HG03442 (cell line): Measurements from ENCODE around the gene USP36.
A peak's percentile ranks its signal among the peaks of the same experiment; 100 is the strongest.
"Not testable (repeated sequence)": the region's sequence is repeated elsewhere in the genome, so short reads cannot be mapped to it uniquely, and the experiment has no call there.

Experiments used
- ATAC-seq: cut with Tn5 transposase; IDR thresholded peaks from one replicate; pipeline ENCODE4 v1.9.1; 2021; ENCODE audit warnings: mild to moderate bottlenecking, moderate library complexity; ENCODE audit not compliant: unreplicated experiment

The USP36 gene

DNA sequence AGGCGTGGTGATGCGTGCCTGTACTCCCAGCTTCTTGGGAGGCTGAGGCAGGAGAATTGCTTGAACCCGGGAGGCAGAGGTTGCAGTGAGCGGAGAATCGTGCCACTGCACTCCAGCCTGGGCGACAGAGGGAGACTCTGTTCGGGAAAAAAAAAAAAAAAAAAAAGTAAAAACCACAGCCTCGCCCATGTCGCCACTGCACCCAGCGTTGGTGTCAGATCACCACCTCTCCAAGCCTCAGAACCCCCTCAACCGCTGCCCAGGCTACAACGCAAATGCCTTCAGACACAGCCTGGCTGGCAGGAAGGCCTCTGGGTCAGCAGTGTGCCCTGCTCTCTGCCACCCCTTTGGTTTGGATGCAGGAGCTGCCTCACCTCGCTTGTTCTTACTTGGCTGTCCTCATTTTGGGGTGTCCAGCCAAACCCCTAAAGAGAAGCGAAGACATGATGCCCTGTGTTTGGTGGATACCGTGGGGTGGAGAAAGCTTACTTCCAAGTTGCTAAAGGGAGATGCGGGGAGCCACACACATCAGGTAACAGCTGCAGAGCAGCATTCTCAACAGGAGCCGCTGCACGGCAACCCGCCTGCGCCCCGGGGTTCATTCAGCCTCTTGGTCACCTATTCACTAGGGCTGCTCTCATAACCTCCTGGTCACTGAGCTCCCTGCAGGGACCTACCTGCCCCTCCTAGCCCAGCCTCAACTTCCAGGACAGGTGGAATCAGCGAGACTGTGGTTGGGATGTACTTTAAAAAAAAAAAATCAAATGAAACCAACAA lies 45.6 kb downstream of the USP36 start:
- ATAC-seq: no peak

DNA sequence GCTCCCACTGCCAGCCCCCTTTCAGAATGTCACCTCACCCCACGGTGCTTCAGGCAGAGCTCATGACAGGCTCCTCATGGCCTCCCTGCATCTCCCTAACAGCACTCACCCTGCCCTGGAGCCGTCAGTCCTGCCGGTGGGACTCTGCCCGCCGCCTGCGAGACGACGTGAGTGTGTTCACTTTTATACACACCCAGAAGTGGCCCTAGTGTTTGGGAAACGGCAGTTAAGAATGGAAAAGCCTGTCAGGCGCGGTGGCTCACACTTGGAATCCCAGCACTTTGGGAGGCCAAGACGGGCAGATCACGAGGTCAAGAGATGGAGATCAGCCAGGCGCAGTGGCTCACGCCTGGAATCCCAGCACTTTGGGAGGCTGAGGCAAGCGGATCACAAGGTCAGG lies 46.2 kb downstream of the USP36 start:
- no peak for ATAC-seq

DNA sequence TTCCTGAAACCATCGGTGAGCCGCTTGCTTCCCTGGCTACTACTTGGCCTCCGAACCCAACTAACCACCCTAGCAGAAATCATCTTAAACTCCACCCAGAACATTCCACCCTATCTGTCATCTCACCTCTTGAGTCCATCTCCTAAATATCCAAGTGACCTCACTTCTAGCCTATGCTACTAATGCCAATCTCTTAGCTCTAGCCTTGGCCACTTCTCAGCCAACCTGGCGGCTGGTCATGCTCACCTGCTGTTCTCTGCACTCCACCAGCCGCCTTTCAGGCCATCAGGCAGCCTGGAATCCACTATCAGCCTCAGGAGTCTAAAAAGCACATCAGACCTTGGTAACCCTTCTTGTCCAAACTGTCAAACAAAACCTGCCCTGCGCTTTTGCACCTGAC lies 46.6 kb downstream of the USP36 start:
- ATAC-seq: no peak

DNA sequence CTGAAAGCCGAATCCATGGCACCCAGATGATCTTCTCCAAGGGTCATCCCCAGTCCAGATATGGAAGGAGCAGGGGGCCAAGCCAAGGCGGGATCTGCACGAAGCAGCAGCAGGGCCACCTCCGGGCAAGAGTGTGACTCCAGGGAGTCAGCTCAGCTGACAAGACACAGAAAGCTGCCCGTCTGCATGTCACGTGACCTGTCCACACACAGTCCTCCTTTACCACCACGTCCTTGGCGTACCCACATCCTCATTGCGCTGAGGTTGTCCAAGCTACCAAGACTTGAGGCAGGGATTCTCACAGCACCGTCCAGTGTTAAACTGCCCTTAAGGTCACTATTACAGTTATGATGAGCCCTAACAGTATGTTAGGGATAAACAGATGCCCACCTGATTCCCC lies 47.2 kb downstream of the USP36 start:
- ATAC-seq: no peak

DNA sequence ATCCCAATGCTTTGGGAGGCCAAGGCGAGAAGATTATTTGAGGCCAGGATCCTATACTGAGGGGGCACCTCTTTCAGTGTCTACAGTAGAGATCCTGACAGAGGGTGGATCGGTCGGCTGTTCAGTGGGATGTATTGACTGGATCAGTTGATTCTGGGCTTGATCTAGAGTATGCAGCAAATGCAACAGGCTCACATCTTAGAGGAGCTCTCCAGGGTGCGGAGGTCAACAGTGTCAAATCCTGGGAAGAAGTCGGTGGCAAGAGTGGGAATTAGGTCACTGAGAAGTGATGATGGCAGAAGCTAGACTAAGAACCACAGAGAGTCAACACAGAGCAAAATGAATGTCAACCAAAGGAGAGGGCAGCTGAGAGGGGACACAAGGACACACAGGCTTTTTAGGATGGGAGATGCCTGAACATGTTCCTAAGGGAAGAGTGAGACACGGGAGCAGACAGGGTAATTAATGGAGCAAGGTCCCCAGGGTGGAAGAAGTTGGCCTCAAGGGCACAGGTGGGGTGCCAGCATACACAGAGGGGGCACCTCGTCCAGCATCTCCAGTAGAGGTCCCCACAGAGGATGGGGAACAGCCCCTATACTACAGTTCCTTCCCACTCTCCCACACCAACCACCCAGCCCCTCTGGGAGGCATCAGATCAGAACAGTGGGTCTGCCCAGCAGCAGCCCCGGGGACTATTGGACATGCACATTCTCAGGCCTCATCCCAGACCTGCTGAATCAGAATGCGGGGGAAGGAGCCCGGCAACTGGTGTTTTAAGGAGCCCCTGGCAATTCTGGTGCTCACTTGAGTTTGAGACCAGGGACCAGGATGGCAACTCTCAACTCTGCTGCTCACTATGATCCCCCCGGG lies 48.5 kb downstream of the USP36 start:
- ATAC-seq: no peak

DNA sequence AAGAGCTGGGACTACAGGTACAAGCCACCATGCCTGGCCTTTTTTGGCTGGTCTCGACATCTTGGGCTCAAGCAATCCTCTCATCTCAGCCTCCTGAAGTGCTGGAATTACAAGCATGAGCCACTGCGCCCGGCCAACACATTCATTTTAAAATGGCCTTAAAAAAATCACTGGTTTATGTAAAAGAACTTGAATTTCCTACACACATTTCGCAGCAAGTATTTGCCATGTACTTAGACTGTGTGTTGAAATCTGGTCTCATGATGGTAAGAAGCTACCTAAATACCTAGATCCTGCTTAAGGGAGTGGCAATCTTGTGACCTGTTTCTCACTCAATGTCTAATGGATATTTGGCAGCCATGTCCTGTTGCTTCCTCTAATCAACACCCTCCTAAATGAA lies 50.1 kb downstream of the USP36 start:
- no peak for ATAC-seq

DNA sequence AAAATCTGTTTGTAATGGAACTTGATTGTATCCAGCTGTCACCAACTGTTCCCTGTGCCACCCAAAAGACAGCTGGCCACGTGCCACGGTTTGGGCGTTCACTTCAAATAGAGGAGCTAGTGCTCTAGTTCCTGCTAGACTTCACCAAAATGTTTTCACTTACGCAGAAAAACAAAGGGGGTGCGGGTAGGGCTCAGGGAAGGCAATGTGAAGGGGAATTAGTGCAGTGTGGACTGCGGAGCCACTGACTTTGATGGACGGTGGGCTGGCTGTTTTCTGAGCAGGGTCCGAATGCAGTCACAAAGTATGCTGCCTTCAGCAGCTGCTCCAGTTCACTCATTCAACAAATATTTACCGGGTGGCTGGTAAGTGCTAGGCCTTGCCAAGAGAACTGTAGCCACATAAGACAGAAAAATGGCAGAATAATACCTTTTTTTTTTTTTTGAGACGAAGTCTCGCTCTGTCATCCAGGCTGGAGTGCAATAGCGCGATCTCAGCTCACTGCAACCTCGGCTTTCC lies 50.9 kb downstream of the USP36 start:
- ATAC-seq: no peak

DNA sequence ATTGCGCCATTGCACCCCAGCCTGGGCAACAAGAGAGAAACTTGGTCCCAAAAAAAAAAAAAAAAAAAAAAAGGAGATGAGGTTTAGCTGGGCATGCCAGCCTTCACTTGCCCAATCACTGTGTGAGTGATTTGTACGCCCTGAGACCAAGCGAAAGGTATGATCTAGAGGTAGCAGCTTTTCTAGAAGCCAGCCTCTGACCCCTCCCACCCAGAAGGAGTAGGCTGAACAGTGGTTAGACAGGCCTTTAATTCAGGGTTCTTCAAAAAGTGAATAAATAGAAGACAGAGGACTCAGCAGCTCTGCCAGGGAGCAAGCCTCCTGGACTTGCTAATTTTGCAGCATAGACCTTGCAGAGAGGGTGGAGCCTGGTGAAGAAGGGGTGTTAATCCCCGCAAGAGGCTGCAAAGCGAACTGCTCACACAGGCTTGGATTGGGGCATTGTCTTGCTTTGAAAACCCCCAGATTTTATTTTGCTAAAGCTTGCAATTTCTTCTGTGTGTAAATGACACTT lies 51.4 kb downstream of the USP36 start:
- ATAC-seq: no peak

DNA sequence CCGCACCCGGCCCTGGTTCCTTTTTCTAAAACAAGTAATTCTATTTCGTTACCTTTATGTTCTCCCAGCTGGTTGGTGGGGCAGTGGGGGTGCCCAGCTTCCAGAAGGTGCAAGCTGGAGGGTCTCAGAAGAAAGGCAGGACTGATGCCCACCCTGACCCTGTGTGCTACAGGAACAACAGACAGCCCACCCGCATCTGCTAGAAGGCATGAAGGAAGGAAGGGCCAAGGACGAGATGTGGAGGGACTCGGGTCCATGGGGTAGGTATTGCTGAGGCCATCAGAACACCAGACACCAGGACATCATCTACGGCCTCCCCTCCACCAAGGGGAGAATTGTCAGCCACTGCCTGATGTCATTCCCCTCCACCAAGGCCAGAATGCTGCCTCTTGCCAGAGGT lies 52.2 kb downstream of the USP36 start:
- no peak for ATAC-seq

DNA sequence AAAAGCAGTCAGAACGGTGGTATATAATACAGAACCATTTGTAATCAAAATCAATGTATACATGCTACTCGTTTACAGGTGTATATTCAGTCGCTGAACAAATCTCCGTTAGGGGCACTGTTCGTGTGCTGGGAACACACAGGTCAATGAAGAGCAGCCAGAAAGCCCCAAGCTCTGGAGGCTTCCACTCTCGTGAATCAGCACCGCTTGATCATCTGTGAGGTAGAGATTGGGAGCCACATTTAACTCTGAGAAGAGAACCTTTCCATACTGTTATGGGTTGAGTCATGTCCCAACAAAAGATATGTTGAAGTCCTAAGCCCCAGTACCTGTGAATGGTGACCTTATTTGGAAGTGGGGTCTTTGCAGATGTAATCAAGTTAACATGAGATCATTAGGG lies 53.2 kb downstream of the USP36 start:
- ATAC-seq: no peak

DNA sequence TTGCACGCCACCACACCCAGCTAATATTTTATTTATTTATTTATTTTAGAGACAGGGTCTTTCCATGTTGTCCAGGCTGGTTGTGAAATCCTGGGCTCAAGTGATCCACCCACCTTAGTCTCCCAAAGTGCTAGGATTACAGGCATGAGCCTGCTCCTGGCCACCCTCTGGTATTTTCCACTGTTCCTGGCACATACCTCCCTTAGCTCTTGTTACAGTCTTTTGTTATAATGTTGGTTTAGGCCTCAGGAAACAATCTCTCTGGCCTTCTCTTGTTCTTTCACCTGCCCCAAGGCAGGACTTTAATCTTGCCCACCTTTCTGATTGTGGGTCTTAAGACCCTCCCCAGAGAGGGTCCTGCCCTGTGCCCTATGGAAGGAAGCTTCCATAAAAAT lies 55.0 kb downstream of the USP36 start:
- no peak for ATAC-seq

DNA sequence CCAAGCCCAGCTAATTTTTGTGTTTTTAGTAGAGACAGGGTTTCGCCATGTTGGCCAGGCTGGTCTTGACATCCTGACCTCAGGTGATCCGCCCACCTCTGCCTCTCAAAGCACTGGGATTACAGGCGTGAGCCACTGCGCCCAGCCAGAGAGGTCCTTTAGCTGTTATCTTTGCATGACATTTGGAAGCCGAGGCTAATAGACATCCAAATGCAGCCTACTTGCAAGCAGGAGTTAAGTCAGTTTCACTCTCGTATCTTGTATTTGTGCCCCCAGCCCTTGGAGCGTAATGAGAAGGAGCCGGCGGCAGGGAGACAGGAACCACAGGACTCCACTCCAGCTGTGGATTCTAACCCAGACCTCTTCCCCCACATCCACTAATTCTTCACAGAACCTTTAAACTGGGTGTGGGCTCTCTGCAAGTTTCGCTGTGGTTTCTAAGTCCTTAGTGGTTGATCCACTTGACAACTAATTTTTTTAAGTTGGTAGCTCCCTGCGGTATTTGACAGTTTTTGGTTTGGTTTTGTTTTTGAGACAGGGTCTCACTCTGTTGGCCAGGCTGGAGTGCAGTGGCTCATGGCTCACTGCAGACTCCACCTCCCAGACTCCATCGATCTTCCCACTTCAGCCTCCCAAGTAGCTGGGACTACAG lies 55.5 kb downstream of the USP36 start:
- no peak for ATAC-seq

DNA sequence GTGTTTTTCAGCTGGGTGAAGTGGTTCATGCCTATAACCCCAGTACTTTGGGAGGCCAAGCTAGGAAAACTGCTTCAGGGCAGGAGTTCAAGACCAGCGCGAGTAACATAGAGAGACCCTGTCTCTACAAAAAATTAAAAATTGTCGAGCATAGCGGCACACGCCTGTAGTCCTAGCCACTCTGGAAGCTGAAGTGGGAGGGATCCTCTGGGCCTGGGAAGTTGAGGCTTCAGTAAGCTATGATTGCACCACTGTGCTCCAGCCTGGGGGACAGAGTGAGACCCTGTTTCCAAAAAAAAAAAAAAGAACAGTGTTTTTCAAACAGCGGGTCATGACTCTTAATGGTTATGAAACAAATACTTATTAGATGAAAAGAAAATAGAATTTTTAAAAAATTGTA lies 56.3 kb downstream of the USP36 start:
- no peak for ATAC-seq

DNA sequence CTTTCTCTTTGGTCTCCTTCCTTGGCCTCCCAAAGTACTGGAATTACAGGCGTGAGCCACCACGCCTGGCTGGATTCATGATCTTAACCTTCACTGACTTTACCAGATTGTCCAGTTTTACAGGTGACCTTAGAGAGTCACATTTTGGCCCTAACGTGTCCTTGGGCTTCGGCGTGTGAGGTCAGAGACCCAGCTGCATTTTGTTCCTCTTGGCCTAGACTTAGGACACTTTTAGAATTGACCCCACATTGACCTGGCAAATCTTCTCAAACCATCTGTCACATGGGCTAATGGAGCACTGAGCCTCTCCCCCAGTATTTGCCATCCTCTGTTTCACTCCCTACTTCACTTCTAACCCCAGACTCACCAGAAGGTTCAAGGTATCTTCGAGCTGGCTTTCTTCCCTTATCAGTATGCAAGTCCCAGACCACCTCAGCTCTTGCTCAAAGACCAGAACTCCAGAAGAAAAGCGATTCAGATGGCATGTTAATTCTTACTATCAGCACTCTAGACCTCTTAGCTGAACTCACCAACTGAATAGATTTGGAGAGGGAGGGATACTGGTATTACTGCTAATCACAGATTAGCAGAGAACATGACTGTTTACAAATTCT lies 56.8 kb downstream of the USP36 start:
- ATAC-seq: no peak

DNA sequence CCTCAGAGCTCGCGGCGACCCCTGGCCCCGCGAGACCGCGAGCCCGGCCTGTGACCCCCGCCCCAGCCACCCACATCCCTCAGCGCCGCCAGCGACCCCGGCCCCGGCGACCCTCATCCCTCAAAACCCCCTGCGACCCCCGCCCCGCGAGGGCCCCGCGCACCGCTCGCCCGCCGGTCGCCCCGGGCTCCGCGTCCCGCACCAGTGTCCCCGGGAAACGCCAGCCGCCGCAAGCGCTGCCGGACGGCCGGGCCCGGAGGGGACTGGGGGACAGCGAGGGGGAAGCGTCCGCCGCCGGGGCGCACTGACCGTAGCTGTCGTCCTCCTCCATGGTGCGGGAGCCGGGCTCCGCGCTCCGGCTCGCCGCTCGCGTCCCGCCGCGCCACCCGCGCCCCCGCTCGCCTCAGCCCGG lies 58.7 kb downstream of the USP36 start, which contains the start of gene CYTH1:
Gene CYTH1, minus strand, starts transcription at position 381 of the 412 bp plus-strand sequence. Its CDS starts 50 bp downstream, at position 331.
- ATAC-seq: peak; percentile 8

DNA sequence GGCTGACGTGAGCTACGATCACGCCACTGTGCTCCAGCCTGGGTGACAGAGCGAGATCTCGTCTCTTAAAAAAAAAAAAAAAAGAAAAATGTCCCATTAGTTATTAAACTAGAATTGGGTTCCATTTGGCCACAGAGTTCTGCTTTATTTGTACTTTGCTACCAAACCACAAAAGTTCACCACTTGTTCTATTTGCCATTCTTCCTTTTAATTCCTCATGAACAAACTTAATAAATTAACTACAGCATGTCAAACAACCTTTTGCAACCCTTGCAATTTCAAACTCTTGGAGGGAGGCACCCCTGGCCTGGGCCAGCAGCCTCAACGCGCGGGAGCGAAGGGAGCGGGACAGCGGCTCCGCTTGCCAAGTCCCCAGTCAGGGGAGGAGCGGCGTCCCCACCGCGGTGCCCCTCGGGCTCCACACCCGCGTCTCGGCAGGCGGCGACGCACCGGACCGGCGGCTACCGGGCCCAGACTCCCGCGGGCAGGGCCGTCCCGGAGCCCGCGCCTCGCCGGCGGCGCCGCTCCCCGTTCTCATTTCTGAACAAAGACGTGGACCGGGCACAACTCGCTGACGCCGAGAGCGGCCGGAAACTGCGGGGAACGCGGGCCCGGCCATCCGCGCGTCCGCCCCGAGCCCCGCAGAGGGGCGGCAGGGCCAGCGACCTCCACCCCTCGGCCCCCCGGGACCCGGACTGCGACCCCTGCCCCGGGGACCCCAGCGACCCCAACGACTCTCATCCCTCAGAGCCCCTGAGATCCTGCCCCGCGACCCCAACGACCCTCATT lies 59.3 kb downstream of the USP36 start:
- peak; percentile 13 for ATAC-seq

DNA sequence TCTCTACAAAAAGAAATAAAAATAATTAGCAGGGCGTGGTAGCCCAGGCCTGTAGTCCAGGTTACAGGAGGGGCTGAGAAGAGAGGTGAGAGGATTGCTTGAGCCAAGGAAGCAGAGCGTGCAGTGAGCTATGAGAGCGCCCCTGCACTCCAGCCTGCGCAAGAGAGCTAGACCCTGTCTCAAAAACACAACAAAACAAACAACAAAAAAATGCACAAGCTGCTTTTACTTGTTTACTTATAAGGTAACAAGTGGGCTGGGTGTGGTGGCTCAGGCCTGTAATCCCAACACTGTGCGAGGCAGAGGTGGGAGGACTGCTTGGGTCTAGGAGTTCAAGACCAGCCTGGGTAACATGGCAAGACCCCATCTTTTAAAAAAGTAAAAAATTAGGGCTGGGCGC lies 60.3 kb downstream of the USP36 start:
- no peak for ATAC-seq

DNA sequence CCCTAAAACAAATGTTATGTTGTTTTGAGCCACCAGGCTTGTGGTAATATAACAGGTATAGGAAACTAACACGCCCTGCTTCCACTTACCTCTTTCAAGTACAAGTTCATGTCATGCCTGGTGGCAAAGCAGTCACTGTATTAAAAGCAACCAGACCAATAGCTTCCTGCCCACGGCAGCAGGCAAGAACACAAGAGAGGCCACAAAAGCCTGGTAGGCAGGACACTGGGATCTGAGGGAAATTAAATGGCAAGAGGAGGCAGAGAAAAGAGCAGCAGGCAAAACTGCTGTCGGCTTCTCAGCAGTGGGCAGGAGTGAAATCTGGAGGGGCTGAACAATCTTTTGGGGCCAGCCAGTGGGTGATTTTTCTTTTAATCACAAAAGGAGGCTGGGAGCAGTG lies 60.8 kb downstream of the USP36 start:
- no peak for ATAC-seq

DNA sequence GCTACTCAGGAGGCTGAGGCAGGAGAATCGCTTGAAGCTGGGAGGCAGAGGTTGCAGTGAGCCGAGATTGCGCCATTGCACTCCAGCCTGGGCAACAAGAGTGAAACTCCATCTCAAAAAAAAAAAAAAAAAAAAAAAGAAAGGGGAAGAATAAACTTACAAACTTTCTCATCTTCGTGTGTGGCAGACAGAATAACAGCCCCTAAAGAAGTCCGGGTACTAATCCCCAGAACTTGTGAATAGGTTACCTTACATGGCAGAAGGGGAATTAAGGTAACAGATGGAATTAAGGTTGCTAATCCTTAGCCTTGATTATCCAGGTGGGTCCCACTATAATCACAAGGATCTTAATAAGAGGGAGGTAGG lies 61.3 kb downstream of the USP36 start:
- not testable (repeated sequence) for ATAC-seq

DNA sequence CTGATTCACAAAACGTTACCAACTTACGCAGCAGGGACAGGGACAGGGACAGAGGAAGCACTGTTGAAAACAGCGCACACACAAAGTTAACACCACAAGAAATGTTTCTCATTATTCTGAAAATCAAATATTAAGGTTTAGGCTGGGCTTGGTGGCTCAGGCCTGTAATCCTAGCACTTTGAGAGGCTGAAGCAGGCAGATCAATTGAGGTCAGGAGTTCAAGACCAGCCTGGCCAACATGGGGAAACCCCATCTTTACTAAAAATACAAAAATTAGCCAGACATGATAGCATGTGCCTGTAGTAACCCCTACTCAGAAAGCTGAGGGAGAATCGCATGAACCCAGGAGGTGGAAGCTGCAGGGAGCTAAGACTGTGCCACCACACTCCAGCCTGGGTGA lies 62.7 kb downstream of the USP36 start:
- ATAC-seq: no peak
